Neural cell (in vitro differentiated cells): ENCODE measurements around the gene MAGEA3. TPM values are rescaled to one million over a fixed set of nuclear protein-coding genes. Genes with fewer than 3 reads are reported as not detected.
"Not testable (repeated sequence)": the region's sequence is repeated elsewhere in the genome, so short reads cannot be mapped to it uniquely, and the experiment has no call there.

Experiments used
- H2AFZ ChIP-seq: fragments of 200-600, 300-800 bp; sonication (generic), shearing (Covaris generic); 2 replicates; pipeline ENCODE4 v1.6.0; 2014; ENCODE audit warnings: low read depth, mild to moderate bottlenecking, antibody characterized with exemption, low read length, moderate library complexity
- H3F3A ChIP-seq: fragments of 200-600 bp; shearing (Covaris generic); 2 replicates; pipeline ENCODE4 v1.6.1; 2016; ENCODE audit warnings: mild to moderate bottlenecking, moderate library complexity, mixed read lengths, antibody characterized with exemption, low read length; ENCODE audit not compliant: insufficient read depth, poor library complexity, severe bottlenecking
- H3K27ac ChIP-seq: fragments of 200-600, 300-800 bp; sonication (generic), shearing (Covaris generic); 2 replicates; pipeline ENCODE4 v1.5.1; 2014; ENCODE audit warnings: mild to moderate bottlenecking, low read length, moderate library complexity
- H3K27me3 ChIP-seq: fragments of 300-800, 200-600 bp; sonication (generic), shearing (Covaris generic); 2 replicates; pipeline ENCODE4 v1.6.0; 2014; ENCODE audit warnings: mild to moderate bottlenecking, low read depth, low read length, moderate library complexity; ENCODE audit not compliant: insufficient read depth
- H3K36me3 ChIP-seq: fragments of 300-800, 200-600 bp; sonication (generic), shearing (Covaris generic); 2 replicates; pipeline ENCODE4 v1.5.1; 2014; ENCODE audit warnings: mild to moderate bottlenecking, antibody characterized with exemption, low read length, moderate library complexity; ENCODE audit not compliant: insufficient read depth
- H3K4me2 ChIP-seq: fragments of 300-800, 200-600 bp; sonication (generic), shearing (Covaris generic); 2 replicates; pipeline ENCODE4 v1.6.0; 2014; ENCODE audit warnings: mild to moderate bottlenecking, low read length
- H3K4me3 ChIP-seq: fragments of 300-800, 200-600 bp; sonication (generic), shearing (Covaris generic); 2 replicates; pipeline ENCODE4 v1.5.1; 2014; ENCODE audit warnings: mild to moderate bottlenecking, low read length, moderate library complexity
- H3K79me2 ChIP-seq: fragments of 200-600 bp; shearing (Covaris generic); replicated peaks from 2 replicates; pipeline ENCODE4 v1.6.0; 2014; ENCODE audit warnings: mild to moderate bottlenecking, low read length, moderate library complexity; ENCODE audit not compliant: insufficient read depth
- H3K9ac ChIP-seq: fragments of 300-800, 200-600 bp; sonication (generic), shearing (Covaris generic); 2 replicates; pipeline ENCODE4 v1.6.1; 2016; ENCODE audit warnings: mild to moderate bottlenecking, low read length, mixed read lengths
- H3K9me2 ChIP-seq: fragments of 200-600 bp; shearing (Covaris generic); 2 replicates; pipeline ENCODE4 v1.6.1; 2016; ENCODE audit warnings: mild to moderate bottlenecking, low read length, mixed read lengths; ENCODE audit not compliant: insufficient read depth
- H3K9me3 ChIP-seq: fragments of 200-600, 300-800 bp; sonication (generic), shearing (Covaris generic); 2 replicates; pipeline ENCODE4 v1.6.1; 2016; ENCODE audit warnings: mild to moderate bottlenecking, mixed run types, low read length, moderate library complexity, mixed read lengths
- H4K20me1 ChIP-seq: fragments of 200-600 bp; shearing (Covaris generic); 2 replicates; pipeline ENCODE4 v1.6.1; 2016; ENCODE audit warnings: mild to moderate bottlenecking, mixed run types; ENCODE audit not compliant: insufficient read depth
- EP300 ChIP-seq: fragments of 450-650 bp; conservative IDR thresholded peaks from 2 replicates; pipeline ENCODE4 v1.6.1; 2014; ENCODE audit warnings: antibody characterized with exemption, mild to moderate bottlenecking, moderate library complexity; ENCODE audit not compliant: poor library complexity, severe bottlenecking
- EZH2 ChIP-seq: fragments of 200-600, 300-800 bp; shearing (Covaris generic), sonication (generic); IDR thresholded peaks from 2 replicates; pipeline ENCODE4 v1.6.1; 2014; ENCODE audit warnings: antibody characterized with exemption, low read length, borderline replicate concordance, mild to moderate bottlenecking; ENCODE audit not compliant: insufficient read depth, poor library complexity, severe bottlenecking
- MXI1 ChIP-seq: fragments of 450-650 bp; conservative IDR thresholded peaks from 2 replicates; pipeline ENCODE4 v1.6.1; 2014; ENCODE audit warnings: antibody characterized with exemption, mild to moderate bottlenecking; ENCODE audit not compliant: poor library complexity, severe bottlenecking
- POLR2AphosphoS5 ChIP-seq: IDR thresholded peaks from 2 replicates; pipeline ENCODE4 v1.6.1; 2012
- REST ChIP-seq: IDR thresholded peaks from 2 replicates; pipeline ENCODE4 v1.6.1; 2012; ENCODE audit warnings: borderline replicate concordance
- TAF1 ChIP-seq: IDR thresholded peaks from 2 replicates; pipeline ENCODE4 v1.6.1; 2012; ENCODE audit warnings: low read depth
- polyA plus RNA-seq: library from polyadenylated mRNA; depleted of rRNA; stranded (reverse); fragments of >200 nt; gene quantifications from 2 replicates; pipeline ENCODE4 v1.2.3, GENCODE V29; 2014

Gene MAGEA3
- polyA plus RNA-seq, 1 donor from 2014 or later = not detected

GRCh38 chrX:152725409-152725808, 26.8 kb downstream of the MAGEA3 start:
- no peak overlapping the region for H3K9ac ChIP-seq
- no peak overlapping the region for H3K27ac ChIP-seq
- H3K9me2 ChIP-seq = no peaks in the 10 kb centered on the region
- no peaks in the 10 kb centered on the region for H3F3A ChIP-seq
- no peak overlapping the region for H3K4me2 ChIP-seq
- no peak overlapping the region for H3K4me3 ChIP-seq
- no peaks in the 10 kb centered on the region for H3K79me2 ChIP-seq
- no peak for TF ChIP-seq MXI1
- no peak for TF ChIP-seq REST
- TF ChIP-seq EZH2 = no peak
- no peak for TF ChIP-seq TAF1
- no peak for TF ChIP-seq POLR2AphosphoS5
- H3K27me3 ChIP-seq = no peaks in the 10 kb centered on the region
- no peaks in the 10 kb centered on the region for H3K36me3 ChIP-seq
- H2AFZ ChIP-seq = no peak overlapping the region
- no peaks in the 10 kb centered on the region for H4K20me1 ChIP-seq
- H3K9me3 ChIP-seq = no peaks in the 10 kb centered on the region

GRCh38 chrX:152733261-152733975, 34.8 kb downstream of the MAGEA3 start, which contains the start of the genes CSAG1 and MAGEA12:
Gene CSAG1, minus strand, starts transcription at chrX:152733721. Its CDS starts 1,261 bp downstream, at chrX:152732460.
Gene MAGEA12, plus strand, starts transcription at chrX:152733757. Its CDS starts 2,405 bp downstream, at chrX:152736162.
- no peaks in the 10 kb centered on the region for H3K79me2 ChIP-seq
- no peaks in the 10 kb centered on the region for H3K9me2 ChIP-seq
- H3K27me3 ChIP-seq = no peaks in the 10 kb centered on the region
- no peaks in the 10 kb centered on the region for H3F3A ChIP-seq
- TF ChIP-seq EP300 = no peak
- no peak within 1 kb of the TSS for H3K27ac ChIP-seq
- no peaks in the 10 kb centered on the region for H3K9me3 ChIP-seq
- no peak within 1 kb of the TSS for H3K4me3 ChIP-seq
- no peaks in the 10 kb centered on the region for H3K36me3 ChIP-seq
- H3K9ac ChIP-seq = no peak within 1 kb of the TSS
- no peak within 1 kb of the TSS for H3K4me2 ChIP-seq
- H4K20me1 ChIP-seq = no peaks in the 10 kb centered on the region
- H2AFZ ChIP-seq = no peak within 1 kb of the TSS

GRCh38 chrX:152734143-152734858, 35.7 kb downstream of the MAGEA3 start:
- not testable (repeated sequence) for H3K9ac ChIP-seq, H3K4me2 ChIP-seq, H3F3A ChIP-seq, H3K4me3 ChIP-seq, H3K27ac ChIP-seq, H3K9me2 ChIP-seq, H4K20me1 ChIP-seq, H3K36me3 ChIP-seq, H3K9me3 ChIP-seq, H2AFZ ChIP-seq, H3K27me3 ChIP-seq, H3K79me2 ChIP-seq
